Omental fat pad (tissue), 4 donors: ENCODE results near the gene SERTAD1. TPM values are rescaled to one million over a fixed set of nuclear protein-coding genes. Genes with fewer than 3 reads are reported as not detected.

ENCODE experiments used
- ATAC-seq: fragments of 150-250 bp; one replicate; pipeline ENCODE4 v1.9.1; 2016; ENCODE audit warnings: mild to moderate bottlenecking, moderate library complexity; ENCODE audit not compliant: low FRiP score
- DNase-seq: peaks from one replicate; pipeline ENCODE4 v3.0.0-alpha.2; 2019; ENCODE audit warnings: low spot score
- total RNA-seq, 4 donors: library from RNA; depleted of rRNA; stranded (reverse); fragments of >200 nt; gene quantifications; one replicate each; pipeline ENCODE4 v1.1.0, GENCODE V29; 2016
- TF ChIP-seq, protein P1 (sequence below), 3 donors: fragments of 450-650 bp; IDR thresholded peaks; one replicate each; pipeline ENCODE4 v1.5.1; 2016 to 2017; ENCODE audit warnings: antibody characterized with exemption in 3 of 3, mild to moderate bottlenecking in 3 of 3, moderate library complexity in 2 of 3

The SERTAD1 gene
- total RNA-seq, 4 donors from 2014 or later, result 18.9 to 80.9 (median 37.7) TPM

GRCh38 chr19:40450664-40451063 is 24.9 kb upstream of the SERTAD1 start:
- ATAC-seq (no peak), DNase-seq (no peak)
- TF ChIP-seq, protein P1, sequence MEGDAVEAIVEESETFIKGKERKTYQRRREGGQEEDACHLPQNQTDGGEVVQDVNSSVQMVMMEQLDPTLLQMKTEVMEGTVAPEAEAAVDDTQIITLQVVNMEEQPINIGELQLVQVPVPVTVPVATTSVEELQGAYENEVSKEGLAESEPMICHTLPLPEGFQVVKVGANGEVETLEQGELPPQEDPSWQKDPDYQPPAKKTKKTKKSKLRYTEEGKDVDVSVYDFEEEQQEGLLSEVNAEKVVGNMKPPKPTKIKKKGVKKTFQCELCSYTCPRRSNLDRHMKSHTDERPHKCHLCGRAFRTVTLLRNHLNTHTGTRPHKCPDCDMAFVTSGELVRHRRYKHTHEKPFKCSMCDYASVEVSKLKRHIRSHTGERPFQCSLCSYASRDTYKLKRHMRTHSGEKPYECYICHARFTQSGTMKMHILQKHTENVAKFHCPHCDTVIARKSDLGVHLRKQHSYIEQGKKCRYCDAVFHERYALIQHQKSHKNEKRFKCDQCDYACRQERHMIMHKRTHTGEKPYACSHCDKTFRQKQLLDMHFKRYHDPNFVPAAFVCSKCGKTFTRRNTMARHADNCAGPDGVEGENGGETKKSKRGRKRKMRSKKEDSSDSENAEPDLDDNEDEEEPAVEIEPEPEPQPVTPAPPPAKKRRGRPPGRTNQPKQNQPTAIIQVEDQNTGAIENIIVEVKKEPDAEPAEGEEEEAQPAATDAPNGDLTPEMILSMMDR (IDR thresholded peaks at IDR 0.05), result no peak

DNA sequence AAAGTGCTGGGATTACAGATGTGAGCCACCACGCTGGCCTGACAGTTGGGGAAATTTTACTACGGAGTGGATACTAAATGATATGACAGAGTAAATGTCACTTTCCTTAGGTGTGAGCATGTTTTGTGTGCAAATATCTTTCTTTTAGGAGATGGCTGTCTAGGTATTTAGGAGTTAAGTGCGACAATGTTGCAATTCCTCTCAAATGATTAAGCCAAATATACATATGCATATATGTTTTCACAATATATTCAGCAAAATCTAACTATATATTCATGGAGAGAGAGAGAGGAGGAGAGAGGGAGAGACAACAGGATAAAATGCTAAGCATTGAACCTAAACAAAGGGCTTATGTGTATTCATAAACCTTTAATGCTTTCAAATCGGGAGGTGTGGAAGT is 23.7 kb upstream of the SERTAD1 start:
- ATAC-seq (no peak), DNase-seq (no peak)
- TF ChIP-seq, protein P1 (IDR thresholded peaks at IDR 0.05), result no peak

GRCh38 chr19:40446263-40446784 is 20.5 kb upstream of the SERTAD1 start:
- TF ChIP-seq, protein P1 (IDR thresholded peaks at IDR 0.05), result no peak
- ATAC-seq (no peak), DNase-seq (no peak)

DNA sequence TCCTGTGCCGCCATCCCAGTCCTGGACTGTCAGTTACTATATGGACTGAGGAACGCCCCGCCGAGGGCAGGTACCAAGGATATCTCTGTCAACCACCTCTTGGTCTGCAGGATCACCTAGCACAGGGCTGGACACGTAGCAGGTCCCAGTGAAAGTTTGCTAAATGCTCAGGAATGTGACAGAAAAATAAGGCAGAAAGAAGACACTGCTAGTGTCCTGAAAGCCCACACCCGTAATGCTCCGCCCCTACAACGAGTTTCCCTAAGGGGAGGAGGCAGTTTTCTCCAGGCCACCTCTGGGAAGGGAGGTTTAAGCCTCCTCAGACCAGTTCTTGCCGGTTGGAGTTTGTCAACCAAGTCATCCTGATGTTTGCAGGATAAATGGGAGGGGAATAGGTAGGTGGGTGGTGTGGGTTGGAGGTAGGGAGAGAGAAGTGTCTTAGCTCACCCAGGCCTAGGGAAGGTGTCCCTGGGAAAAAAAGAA is 20.0 kb upstream of the SERTAD1 start:
- ATAC-seq (no peak), DNase-seq (no peak)
- TF ChIP-seq, protein P1 (IDR thresholded peaks at IDR 0.05), result no peak

- TF ChIP-seq, protein P1 (IDR thresholded peaks at IDR 0.05), result no peak
- DNase-seq (no peak), ATAC-seq (no peak)
Observed at GRCh38 chr19:40444825-40445312, 19.1 kb upstream of the SERTAD1 start.

DNA sequence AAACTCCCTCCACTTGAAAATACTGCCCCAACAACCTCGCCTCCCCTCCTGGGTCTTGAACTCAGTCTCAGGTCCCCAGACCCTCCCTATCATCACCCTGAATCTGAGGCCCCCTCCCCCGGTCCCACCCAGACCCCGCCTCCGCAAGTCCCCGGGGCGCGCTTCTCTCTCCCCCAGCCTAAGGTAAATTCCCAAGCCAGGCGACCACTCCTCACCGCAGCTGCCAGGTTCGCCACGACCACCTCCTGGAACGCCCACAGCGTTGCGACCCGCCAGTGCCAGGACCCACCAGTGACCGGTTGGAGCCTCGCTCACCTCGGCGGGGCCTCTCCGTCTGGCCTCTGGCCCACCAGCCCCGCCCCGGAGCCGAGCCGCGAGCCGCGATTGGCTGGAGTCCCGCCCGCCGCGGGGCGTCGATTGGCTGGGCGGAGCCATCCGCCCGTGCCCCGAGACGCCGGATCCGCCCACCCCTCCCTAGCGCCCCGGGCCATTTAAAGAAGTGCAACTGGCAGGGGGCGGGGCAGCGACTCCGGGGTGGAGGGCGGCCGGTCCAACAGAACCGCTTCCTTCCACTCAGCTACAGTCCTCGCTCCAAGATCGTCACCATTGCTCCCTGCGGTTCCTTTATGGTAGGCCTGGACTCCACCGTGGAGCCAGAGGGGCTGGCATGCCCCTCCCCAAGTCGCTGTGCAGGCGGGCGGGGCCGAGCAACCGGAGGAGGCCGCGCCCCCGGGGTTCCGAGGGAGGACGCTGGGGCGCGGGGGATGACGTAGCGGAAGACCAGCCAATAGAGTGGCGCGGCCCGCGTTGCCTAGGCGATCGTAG is 18.4 kb upstream of the SERTAD1 start, which contains the start of gene SERTAD3:
Gene SERTAD3 (minus strand): TSS at position 336 of the 825 bp plus-strand sequence. CDS start 2,255 bp downstream, outside the sequence.
- ATAC-seq (peak; percentile 86), DNase-seq (peak; percentile 90)
- TF ChIP-seq, protein P1 (IDR thresholded peaks at IDR 0.05), result no peak
